Activated CD4-positive, alpha-beta T cell treated with anti-CD3 and anti-CD28 coated beads, Interleukin-2, amount 50 U/mL, for 24 hours (primary cell): ENCODE measurements around the gene PPM1L.

ENCODE experiments used
- DNase-seq, 2 donors: peaks; one replicate each; pipeline ENCODE4 v3.0.0-alpha.2; 2020; ENCODE audit warnings: low read depth in 1 of 2, low spot score in 1 of 2

PPM1L gene

GRCh38 chr3:160842021-160843005, 86.3 kb downstream of the PPM1L start:
- no peak for DNase-seq

- no peak for DNase-seq
Measured at GRCh38 chr3:160851629-160852210, 95.7 kb downstream of the PPM1L start.

DNA sequence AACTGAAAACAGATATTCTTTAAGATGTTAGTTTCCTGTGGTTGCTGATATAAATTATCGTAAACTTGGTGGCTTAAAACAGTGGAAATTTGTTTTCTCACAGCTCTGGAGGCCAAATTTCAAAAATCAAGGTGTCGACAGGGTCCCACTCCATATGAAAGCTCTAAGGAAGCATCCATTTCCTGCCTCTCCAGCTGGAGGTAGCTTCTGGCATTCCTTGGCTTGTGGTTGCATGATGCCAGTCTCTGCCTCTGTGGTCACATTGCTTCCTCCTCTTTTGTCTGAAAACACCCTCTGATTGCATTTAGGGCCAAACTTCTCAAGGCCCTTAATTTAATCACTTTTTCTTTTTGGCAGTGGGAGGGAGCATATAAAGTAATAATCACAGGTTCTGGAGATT, 96.8 kb downstream of the PPM1L start:
- no peak for DNase-seq

- no peak for DNase-seq
Measured at GRCh38 chr3:160856450-160856849, 100.4 kb downstream of the PPM1L start.

DNA sequence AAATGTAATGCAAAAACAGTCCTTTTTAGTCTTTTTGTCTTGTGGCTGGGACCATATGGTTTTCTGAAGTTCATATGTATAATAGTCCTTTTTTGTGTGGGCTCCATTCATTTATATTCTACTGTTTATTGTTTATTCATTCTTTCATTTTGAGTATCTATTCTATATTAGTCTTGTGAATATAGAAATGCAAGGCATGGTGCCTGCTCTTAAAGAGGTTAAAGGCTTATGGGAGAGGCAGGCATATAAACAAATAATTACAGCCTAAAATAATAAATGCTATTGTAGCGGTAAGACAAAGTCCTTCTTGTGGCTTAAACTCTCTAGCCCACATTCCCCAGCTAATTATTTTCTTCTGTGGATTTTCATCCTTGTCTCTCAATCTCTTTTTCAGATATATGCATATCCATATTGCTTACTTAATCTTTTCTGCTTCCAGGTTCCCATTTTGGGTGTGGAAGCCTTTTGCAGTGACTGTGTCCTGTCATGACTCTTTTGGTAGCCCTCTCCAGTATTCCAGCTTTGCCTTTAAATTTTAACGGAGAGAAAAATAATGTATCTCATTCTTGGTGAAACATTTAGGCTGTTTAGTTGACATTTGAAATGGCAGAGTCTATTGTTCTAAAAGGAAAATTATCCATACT, 101.6 kb downstream of the PPM1L start:
- DNase-seq, result no peak

GRCh38 chr3:160860346-160860745, 104.3 kb downstream of the PPM1L start:
- DNase-seq, result no peak

DNA sequence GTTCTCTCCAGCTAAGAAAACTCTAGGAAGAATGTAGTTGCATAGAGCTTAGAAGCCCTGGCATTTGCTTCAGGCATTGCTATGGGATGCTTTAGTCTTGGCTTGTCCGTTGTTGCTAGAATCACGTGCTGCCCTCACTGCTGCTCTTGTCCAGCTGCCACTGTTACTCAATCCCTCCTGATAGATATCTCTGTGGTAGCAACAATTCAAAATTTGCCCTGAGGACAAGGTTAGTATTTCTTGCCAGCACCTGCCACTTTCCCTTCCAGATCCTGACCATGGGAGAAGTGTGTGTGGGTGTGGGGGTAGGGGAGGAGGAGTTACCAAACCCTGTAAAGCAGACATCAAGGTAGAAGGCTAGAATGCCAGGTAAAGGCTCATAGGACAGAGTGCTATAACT, 113.8 kb downstream of the PPM1L start:
- DNase-seq, result no peak

- no peak for DNase-seq
Measured at GRCh38 chr3:160870327-160870726, 114.3 kb downstream of the PPM1L start.

- no peak for DNase-seq
Measured at GRCh38 chr3:160874736-160875135, 118.7 kb downstream of the PPM1L start.

- DNase-seq, result no peak
Measured at GRCh38 chr3:160876643-160877042, 120.6 kb downstream of the PPM1L start.

DNA sequence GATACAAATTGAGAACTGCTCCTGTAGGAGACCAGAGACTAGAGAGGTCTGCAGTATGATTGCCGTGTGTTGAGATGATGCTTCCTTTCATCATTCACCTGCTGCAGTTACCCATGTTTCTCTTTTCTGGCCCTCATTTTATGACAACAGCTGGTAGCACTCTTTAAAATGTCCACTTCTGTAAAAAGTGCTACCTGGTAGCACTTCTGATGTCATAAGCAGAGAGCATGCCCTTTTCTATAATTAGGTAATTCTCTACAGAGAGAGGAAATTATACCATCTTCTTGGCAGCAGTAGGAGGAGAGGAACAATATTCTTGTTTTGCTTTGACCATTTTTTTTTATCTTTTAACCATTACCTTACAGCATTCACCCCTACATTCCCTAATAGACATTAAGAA, 123.8 kb downstream of the PPM1L start:
- DNase-seq, result no peak

GRCh38 chr3:160883373-160883772, 127.3 kb downstream of the PPM1L start:
- no peak for DNase-seq

DNA sequence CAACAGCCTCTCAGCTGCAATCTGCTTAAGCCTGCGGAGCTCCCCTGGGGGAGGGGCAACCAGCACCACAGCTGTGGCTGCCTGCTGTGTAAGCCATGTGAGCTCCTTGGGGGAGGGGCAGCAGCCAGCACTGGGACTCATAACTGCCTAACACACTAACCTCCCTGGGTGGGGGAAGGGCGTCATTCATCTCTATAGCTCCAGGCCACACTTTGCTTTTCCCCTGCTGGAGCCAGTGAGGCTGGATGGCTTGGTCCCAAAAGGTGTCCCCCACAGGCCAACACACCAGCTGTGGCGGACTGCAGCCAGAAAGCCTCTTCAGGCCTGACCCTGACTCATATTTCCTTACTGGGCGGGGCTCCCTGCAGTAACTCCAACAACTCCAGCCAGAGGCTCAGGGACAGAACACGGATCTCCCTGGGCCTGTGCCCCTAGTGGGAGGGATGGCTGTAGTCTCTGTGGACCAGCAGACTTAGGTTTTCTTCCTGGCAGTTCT, 129.8 kb downstream of the PPM1L start:
- DNase-seq, result no peak

DNA sequence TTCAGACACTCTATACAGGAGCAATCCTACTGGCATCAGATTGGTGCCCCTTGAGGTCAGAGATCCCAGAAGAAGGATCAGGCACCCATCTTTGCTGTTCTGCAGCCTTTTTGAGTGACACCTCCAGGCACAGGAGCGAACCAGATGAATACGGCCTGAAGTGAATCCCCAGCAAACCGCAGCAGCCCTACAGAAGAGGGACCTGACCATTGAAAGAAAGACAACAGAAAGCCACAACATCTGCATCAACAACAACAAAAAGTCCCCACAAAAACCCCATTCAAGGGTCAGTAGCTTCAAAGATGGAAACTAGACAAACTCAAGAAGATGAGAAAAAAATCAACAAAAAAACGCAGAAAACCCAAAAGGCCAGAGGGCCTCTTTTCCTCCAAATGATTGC, 130.4 kb downstream of the PPM1L start:
- DNase-seq, result no peak

DNA sequence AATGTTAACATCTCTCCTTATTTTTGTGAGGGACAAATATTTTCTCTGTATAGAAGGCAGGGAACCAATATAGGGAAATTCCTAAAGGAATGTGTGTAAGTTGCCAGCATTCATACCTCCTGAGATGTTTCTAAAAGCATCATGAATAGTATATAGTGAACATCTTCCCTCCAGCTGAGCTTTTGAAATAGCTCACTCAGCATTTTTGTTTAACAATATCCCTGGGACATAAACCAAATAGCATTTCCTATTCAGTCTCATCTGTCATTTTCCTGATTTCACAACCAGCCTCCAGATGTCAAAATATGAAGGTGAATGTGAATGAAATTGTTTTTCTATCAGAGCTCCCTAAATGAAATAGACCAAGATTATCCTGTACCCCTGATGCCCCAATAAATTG, 137.2 kb downstream of the PPM1L start:
- no peak for DNase-seq

DNA sequence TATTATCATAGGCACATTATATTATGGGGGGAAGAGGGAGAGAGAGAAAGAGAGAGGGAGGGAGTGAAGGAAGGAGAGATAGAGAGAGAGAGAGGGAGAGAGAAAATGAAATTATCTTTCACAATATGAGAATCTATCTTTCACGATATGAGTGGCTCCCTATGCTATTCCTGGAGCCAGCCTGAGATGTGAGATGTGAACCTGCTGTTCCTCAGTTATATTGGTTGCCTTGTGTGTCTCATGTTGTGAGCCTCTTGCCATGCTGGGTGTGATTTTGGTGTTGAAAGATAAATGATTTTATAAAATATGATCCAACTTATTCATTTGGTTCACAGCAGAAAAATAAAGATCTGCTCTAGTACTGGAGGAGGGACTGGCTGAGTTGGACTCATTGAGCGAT, 148.7 kb downstream of the PPM1L start:
- no peak for DNase-seq

GRCh38 chr3:160906646-160907045, 150.6 kb downstream of the PPM1L start:
- DNase-seq, result no peak

DNA sequence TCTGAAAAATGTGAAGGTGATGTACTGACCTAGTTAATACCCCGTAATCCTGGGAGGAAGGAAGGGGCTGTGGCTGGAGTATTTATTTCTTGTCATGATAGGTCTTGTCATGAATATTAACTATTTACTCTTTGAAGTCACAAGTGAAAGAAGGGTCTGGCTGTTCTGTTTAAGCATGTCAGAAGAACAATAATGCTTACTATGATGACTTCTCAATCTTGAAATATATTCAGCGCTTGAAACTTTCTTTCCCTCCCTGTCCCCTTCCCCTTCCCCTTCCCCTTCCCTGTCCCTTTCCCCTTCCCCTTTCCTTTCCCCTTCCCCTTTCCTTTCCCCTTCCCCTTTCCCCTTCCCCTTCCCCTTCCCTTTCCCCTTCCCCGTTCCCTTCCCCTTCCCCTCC, 153.9 kb downstream of the PPM1L start:
- no peak for DNase-seq

DNA sequence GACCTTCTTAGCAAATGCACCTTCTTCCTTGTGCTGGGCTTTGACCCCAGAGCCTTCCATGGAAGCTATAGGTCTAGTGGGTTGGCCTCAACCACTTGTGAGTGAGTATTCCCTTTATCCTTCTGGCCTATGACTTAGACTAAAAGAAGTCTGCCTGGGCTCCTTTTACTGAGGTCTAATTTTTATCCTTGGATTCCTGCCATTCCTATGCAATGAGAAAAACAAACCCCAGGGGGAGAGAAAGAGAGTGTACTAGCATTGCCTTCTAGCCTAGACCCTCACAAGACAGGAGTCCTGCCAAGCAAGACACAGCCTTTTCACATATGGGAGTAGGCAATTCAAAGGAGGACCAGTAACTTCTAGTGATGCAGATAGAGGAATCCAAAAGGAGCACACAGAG, 155.4 kb downstream of the PPM1L start:
- DNase-seq, result no peak

GRCh38 chr3:160916472-160916871, 160.4 kb downstream of the PPM1L start:
- DNase-seq, result no peak

DNA sequence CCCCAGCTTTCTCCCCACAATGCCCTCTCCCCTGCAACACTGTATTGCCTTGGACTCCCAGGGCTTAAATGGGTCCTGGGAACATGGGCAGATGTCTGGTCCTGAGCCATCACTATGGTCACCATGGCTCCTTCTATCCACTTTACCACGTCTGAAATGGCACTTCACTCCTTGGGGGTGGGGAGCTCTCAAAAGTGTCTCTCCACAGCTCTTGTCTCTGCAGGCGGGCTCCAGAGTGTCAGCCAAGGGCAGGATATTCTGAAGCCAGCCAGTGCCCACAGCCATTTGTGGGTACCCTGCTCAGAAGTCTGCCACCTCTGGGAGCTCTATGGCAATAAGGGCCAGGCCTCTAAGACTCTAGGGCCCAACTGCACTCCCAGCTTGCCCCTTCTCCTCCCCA, 163.9 kb downstream of the PPM1L start:
- DNase-seq, result no peak
